ENCODE data around the gene LOX.

The LOX gene

DNA sequence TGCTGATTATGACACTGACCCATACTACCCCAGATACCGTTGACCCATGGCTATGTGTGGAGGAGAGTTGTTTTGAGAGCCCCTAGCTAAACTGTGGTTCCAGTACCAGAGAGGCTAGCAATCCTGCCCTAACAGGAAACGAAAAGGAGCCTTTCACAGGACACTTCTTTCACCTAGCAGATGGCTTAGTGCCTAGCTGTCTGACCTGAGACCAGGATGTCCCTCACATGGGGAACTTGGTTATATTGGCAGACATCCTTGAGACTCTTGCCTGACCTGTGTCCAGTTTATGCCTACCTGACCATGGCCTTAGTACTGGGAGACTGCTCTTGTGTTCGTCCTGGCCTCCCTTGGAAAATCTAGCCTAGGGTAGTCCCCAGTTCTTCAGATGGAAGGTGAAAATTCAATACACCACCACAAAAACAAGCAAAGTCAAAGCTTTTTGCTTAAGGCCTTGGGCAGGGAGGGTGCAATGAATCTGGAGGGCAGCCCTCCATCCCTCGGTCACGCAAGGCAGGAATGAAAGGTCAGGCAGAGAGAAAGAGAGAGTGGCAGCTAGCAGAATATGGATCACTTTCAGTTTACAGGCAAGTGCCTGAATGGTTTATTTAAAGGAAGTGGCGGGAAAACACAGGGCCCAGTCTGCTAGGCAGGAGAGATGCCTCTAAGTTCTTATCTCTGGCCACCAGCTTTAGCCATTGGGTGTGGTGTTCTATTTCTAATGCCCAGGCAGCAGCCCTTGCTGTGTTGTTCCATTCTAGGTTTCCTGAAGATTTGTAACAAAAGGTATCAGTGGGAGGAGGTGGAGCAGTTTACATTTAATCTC lies 34.9 kb upstream of the LOX start:
- no peak overlapping the region for H3K9ac ChIP-seq (ENCODE audit: low read depth, low read length)
- no peaks in the 10 kb centered on the region for H3K4me1 ChIP-seq (ENCODE audit: insufficient read depth, low read length)
- H3K27ac ChIP-seq (ENCODE audit: low read length), result no peak overlapping the region
- no peaks in the 10 kb centered on the region for H3K9me3 ChIP-seq (ENCODE audit: insufficient read depth, low read depth, low read length)
- no peaks in the 10 kb centered on the region for H3K36me3 ChIP-seq (ENCODE audit: insufficient read depth, low read depth, low read length)
- H3K4me3 ChIP-seq (ENCODE audit: low read length), result no peak overlapping the region
- no peaks in the 10 kb centered on the region for H3K27me3 ChIP-seq (ENCODE audit: insufficient read depth, low read length)

DNA sequence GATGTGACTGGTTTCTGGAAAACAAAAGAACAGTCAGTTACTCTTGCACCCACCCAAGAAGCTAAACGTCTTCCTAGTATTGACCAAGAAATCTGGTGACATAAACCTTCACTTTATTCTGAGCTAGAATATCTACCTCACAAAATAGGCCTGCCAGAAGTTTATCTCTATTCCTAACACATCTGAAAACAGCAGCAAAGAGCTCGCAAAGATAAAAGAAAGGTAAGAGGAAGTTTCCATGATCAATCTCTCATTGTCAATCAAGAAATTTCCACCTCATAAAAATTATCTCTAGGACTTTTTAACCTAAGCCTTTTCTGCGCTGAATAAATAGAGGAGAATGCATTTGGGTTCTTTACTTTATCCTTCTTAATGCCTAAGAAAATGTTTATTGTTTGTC lies 34.0 kb upstream of the LOX start:
- H3K27ac ChIP-seq (ENCODE audit: low read length), result no peak overlapping the region
- H3K36me3 ChIP-seq (ENCODE audit: insufficient read depth, low read depth, low read length), result no peaks in the 10 kb centered on the region

DNA sequence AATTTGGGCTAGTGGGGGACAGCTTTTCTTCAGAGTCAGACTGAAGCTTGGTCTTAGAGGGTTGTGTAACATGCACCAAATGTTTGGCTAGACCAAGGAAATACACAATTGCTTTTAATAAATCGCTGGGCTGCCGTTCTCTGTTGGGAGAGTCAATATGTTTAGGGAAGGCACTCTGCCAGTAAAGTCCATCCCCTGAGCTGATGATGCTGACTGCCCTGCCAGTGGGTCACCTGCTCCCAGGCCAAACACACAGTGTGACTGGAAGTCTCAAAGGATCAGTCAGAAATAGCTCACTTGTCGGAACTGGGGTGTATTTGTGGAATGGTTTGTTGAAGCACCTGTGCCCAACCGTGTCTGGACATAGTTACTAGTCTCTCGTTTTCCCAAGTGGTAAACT lies 33.4 kb upstream of the LOX start:
- no peak overlapping the region for H3K27ac ChIP-seq (ENCODE audit: low read length)
- H3K4me3 ChIP-seq (ENCODE audit: low read length), result no peak overlapping the region
- no peak overlapping the region for H3K9ac ChIP-seq (ENCODE audit: low read depth, low read length)
- H3K9me3 ChIP-seq (ENCODE audit: insufficient read depth, low read depth, low read length), result no peaks in the 10 kb centered on the region
- no peaks in the 10 kb centered on the region for H3K27me3 ChIP-seq (ENCODE audit: insufficient read depth, low read length)
- no peaks in the 10 kb centered on the region for H3K36me3 ChIP-seq (ENCODE audit: insufficient read depth, low read depth, low read length)
- no peaks in the 10 kb centered on the region for H3K4me1 ChIP-seq (ENCODE audit: insufficient read depth, low read length)

More for the DNA sequence above, 34.0 kb upstream of the LOX start:
- Histone ChIP-seq H3K4me3 (ENCODE audit: low read length) (no peak overlapping the region), H3K27me3 (ENCODE audit: insufficient read depth, low read length) (no peaks in the 10 kb centered on the region), H3K4me1 (ENCODE audit: insufficient read depth, low read length) (no peaks in the 10 kb centered on the region), H3K9me3 (ENCODE audit: insufficient read depth, low read depth, low read length) (no peaks in the 10 kb centered on the region), H3K9ac (ENCODE audit: low read depth, low read length) (no peak overlapping the region)

DNA sequence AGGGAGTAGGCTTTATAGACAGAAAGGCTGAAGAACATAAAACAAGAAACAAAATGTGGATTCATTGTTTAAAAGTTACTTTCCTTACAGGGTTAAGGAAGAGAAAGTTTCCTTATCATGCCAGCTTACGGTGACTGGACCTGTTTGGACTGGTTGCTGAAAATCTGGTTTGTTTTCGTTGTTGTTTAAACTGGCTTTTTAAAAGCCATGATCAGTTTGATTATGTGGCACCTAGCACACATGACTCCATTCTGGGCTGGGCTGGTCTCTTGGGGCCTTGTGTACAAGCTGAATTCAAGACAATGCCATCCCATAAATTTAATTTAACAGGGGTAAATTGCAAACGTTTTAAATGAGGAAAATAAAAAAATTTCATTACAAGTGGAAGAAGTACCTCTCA lies 32.9 kb upstream of the LOX start:
- H3K9ac ChIP-seq (ENCODE audit: low read depth, low read length), result no peak overlapping the region
- no peaks in the 10 kb centered on the region for H3K9me3 ChIP-seq (ENCODE audit: insufficient read depth, low read depth, low read length)
- H3K27me3 ChIP-seq (ENCODE audit: insufficient read depth, low read length), result no peaks in the 10 kb centered on the region
- H3K36me3 ChIP-seq (ENCODE audit: insufficient read depth, low read depth, low read length), result no peaks in the 10 kb centered on the region
- no peak overlapping the region for H3K4me3 ChIP-seq (ENCODE audit: low read length)
- no peak overlapping the region for H3K27ac ChIP-seq (ENCODE audit: low read length)
- H3K4me1 ChIP-seq (ENCODE audit: insufficient read depth, low read length), result no peaks in the 10 kb centered on the region

DNA sequence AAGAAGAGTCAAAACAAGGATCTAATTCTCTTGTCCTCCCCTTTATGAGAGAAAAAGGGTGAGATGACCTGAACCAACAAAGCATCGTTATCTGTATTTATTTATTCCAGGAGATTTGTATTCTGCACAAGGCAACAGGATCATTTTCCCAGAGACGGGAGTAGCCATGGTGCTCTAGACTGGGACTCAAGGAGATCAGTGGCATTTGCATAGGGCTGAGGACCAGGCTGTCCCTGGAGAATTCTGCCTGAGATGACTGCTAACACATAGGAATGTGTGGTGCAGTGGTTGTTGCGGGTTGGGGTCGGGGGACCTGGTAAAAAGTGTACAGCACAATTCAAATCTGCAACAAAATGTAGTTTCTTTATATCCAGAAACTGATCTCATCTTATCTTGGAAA lies 29.0 kb upstream of the LOX start:
- Histone ChIP-seq H3K4me3 (ENCODE audit: low read length) (no peak overlapping the region), H3K9ac (ENCODE audit: low read depth, low read length) (no peak overlapping the region), H3K9me3 (ENCODE audit: insufficient read depth, low read depth, low read length) (no peaks in the 10 kb centered on the region), H3K36me3 (ENCODE audit: insufficient read depth, low read depth, low read length) (no peaks in the 10 kb centered on the region), H3K27ac (ENCODE audit: low read length) (no peak overlapping the region), H3K4me1 (ENCODE audit: insufficient read depth, low read length) (no peaks in the 10 kb centered on the region), H3K27me3 (ENCODE audit: insufficient read depth, low read length) (no peaks in the 10 kb centered on the region)

DNA sequence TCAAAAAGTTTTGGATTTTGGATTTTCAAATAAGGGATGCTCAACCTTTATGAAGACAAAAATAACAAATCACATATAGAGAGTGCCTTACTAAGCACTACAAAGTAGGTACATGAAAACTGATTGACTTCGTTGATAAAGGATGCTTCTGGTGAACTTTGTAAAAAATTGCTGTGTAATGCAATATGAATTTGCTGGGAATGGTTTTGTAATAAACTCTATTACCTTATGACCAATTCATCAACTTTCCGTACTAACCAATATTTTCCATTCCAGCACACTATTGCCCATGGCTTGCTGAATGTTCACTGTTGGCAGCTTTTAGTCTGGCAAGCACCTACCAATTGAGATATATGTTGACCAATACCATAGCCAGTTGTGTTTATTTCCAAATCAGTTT lies 27.9 kb upstream of the LOX start:
- Histone ChIP-seq H3K27ac (ENCODE audit: low read length) (no peak overlapping the region), H3K9ac (ENCODE audit: low read depth, low read length) (no peak overlapping the region), H3K27me3 (ENCODE audit: insufficient read depth, low read length) (no peaks in the 10 kb centered on the region), H3K4me3 (ENCODE audit: low read length) (no peak overlapping the region), H3K4me1 (ENCODE audit: insufficient read depth, low read length) (peaks cover 2% of the 10 kb centered on the region; the same call in 1 of the 2 replicates), H3K36me3 (ENCODE audit: insufficient read depth, low read depth, low read length) (no peaks in the 10 kb centered on the region), H3K9me3 (ENCODE audit: insufficient read depth, low read depth, low read length) (no peaks in the 10 kb centered on the region)

DNA sequence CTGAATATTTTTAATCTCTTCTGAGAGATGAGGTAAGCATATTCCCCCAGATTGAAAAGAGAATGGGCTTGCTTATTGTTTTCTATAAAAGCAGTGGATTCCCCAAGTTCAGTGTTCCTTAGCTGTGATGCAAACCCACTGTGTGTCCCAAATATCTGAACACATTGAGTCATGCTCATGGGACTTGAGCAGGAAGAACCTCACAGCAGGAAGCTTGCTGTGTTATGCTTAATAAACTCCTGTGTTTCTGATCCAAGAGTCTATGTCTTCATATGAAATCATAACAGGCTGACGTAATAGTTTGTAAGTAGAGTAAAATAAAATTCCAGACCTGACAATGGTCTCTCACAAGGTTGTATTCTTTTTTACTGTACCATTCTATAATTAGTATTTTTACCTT lies 24.8 kb upstream of the LOX start:
- H3K4me1 ChIP-seq (ENCODE audit: insufficient read depth, low read length), result peaks cover 10% of the 10 kb centered on the region; the same call in 1 of the 2 replicates

DNA sequence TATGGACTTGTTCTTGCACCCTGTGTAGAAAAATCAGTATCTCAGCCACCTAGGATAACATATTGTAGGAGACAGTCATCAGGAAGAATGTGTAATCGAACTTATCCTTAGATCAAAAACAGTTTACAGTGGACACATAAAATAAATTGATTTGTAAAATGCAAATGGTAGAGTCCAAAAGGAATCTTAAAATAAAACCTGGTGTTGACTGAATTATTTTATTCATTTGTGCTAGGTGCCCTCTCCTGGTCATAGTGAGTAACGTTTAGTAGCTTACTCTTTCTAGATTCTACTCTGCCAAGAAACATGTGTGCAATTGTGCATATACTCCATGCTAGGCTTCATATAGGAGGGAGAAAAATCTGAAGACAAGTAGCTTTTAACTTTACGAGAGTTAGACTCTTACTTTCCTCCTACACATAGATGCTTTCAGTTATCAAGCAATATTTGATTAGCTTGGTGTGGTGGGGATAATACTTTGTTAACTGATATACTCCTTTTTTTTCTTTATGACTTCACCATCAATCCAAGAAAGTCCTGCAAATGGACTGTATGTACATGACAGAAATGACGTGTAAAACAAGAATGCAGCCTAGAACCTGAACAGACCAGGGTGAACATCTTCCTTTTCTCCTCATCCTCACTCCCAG lies 23.7 kb upstream of the LOX start:
- H3K4me3 ChIP-seq (ENCODE audit: low read length), result no peak overlapping the region
- H3K9me3 ChIP-seq (ENCODE audit: insufficient read depth, low read depth, low read length), result no peaks in the 10 kb centered on the region
- peaks cover 10% of the 10 kb centered on the region; the same call in 1 of the 2 replicates for H3K4me1 ChIP-seq (ENCODE audit: insufficient read depth, low read length)
- H3K27ac ChIP-seq (ENCODE audit: low read length), result no peak overlapping the region
- H3K36me3 ChIP-seq (ENCODE audit: insufficient read depth, low read depth, low read length), result no peaks in the 10 kb centered on the region
- H3K9ac ChIP-seq (ENCODE audit: low read depth, low read length), result no peak overlapping the region
- no peaks in the 10 kb centered on the region for H3K27me3 ChIP-seq (ENCODE audit: insufficient read depth, low read length)

More for the DNA sequence above, 24.8 kb upstream of the LOX start:
- no peaks in the 10 kb centered on the region for H3K36me3 ChIP-seq (ENCODE audit: insufficient read depth, low read depth, low read length)
- H3K27ac ChIP-seq (ENCODE audit: low read length), result no peak overlapping the region
- no peak overlapping the region for H3K4me3 ChIP-seq (ENCODE audit: low read length)
- no peaks in the 10 kb centered on the region for H3K9me3 ChIP-seq (ENCODE audit: insufficient read depth, low read depth, low read length)
- H3K9ac ChIP-seq (ENCODE audit: low read depth, low read length), result no peak overlapping the region
- no peaks in the 10 kb centered on the region for H3K27me3 ChIP-seq (ENCODE audit: insufficient read depth, low read length)

DNA sequence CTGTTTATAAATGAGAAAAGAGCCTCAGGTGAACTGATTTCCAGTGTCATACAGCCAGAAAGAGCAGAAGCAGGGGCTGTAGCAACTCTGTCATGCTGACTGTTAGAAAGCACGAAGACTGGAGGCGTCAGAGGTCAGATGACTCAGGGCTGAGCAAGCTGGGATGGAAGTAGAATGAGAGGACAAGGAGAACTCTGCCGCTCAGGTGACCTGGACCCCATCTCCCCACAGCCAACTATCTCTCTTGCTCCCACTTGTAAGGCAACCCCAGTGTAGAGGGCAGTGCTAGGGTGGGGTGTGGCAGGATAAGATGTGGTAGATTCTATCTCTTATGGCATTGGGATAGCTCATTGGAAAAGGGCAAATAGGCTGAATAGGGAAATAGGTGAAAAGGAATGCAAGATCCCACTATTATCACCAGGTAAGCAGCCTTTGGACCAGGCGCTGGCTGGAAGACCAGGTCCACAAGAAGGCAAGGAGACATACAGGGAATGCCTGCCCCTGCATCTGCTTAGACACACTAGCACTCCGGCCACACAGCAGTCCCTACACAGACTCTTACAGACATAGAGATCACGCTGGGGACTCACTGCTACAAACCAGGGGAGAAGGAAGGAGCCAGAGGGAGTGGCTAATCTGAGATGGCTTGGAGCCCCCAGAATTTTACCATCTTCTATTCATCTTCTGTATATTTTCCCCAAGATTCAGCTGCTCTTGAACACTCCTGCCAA lies 21.2 kb upstream of the LOX start:
- Histone ChIP-seq H3K4me1 (ENCODE audit: insufficient read depth, low read length) (peaks cover 10% of the 10 kb centered on the region; the same call in 1 of the 2 replicates), H3K9ac (ENCODE audit: low read depth, low read length) (no peak overlapping the region), H3K9me3 (ENCODE audit: insufficient read depth, low read depth, low read length) (no peaks in the 10 kb centered on the region), H3K27me3 (ENCODE audit: insufficient read depth, low read length) (no peaks in the 10 kb centered on the region), H3K4me3 (ENCODE audit: low read length) (no peak overlapping the region), H3K27ac (ENCODE audit: low read length) (no peak overlapping the region), H3K36me3 (ENCODE audit: insufficient read depth, low read depth, low read length) (no peaks in the 10 kb centered on the region)

DNA sequence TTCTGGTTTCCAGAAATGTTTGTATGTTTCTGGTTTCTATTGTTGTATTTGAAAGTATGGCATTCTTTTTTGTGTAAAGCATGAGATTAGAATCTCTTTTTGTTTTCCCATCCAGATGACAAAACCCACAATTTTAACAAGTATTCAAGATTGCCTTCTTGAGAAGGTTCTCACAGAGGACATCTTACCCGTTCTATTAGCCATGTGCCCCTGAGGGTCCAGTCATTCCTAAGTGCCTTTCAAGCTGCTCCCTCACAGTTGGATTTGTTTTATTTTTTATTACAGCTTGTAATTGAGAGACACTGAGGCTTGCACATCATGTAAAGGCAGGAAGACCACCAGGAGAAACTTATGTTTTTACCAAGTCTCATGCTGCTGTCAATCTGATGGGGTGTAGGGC lies 19.3 kb upstream of the LOX start:
- Histone ChIP-seq H3K9me3 (ENCODE audit: insufficient read depth, low read depth, low read length) (no peaks in the 10 kb centered on the region), H3K4me3 (ENCODE audit: low read length) (no peak overlapping the region), H3K27me3 (ENCODE audit: insufficient read depth, low read length) (no peaks in the 10 kb centered on the region), H3K9ac (ENCODE audit: low read depth, low read length) (no peak overlapping the region), H3K4me1 (ENCODE audit: insufficient read depth, low read length) (peaks cover 10% of the 10 kb centered on the region; the same call in 1 of the 2 replicates), H3K36me3 (ENCODE audit: insufficient read depth, low read depth, low read length) (no peaks in the 10 kb centered on the region), H3K27ac (ENCODE audit: low read length) (no peak overlapping the region)

DNA sequence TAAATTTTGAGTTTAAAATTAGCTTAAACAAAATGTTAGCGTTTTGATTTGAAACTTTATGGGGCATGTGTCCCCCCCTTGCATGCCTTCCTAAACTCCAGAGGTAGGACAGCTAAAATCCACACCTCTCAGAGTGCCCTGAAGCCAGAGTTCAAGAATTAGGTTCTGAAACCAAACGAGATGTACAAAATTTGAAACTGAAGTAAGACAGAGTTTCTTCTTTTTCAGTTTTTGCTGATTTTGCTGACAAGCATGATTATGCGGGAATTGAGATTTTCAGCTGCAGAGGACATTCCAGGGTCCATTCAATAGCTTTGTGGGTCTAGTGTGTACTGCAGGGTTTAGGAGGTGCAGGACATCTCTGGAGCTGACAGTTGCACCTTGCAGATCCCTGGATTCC lies 17.1 kb upstream of the LOX start:
- Histone ChIP-seq H3K9me3 (ENCODE audit: insufficient read depth, low read depth, low read length) (no peaks in the 10 kb centered on the region), H3K9ac (ENCODE audit: low read depth, low read length) (no peak overlapping the region), H3K4me3 (ENCODE audit: low read length) (no peak overlapping the region), H3K4me1 (ENCODE audit: insufficient read depth, low read length) (peaks cover under 1% of the 10 kb centered on the region; the same call in 1 of the 2 replicates), H3K27ac (ENCODE audit: low read length) (no peak overlapping the region), H3K36me3 (ENCODE audit: insufficient read depth, low read depth, low read length) (no peaks in the 10 kb centered on the region), H3K27me3 (ENCODE audit: insufficient read depth, low read length) (no peaks in the 10 kb centered on the region)
